ENCODE results near the gene ALKBH2.

The ALKBH2 gene

DNA sequence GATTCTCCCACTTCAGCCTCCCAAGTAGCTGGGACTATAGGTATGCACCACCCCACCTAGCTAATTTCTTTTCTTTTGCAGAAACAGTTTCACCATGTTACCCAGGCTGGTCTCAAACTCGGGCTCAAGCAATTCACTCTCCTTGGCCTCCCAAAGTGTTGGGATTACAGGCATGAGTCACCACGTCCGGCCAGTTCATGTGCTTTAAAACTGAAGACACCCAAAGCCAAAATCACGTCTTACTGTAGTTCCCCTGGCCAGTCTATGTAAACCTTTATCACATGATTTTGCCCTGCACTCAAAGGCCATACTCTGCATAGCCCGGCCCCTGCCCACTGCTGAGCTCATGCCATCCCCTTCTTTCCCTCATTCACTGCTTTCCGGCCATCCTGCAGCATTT is 4.5 kb downstream of the ALKBH2 start:
- Histone ChIP-seq H3K4me1 (ENCODE audit: insufficient read depth, low read length, poor library complexity, severe bottlenecking) (peaks cover 32% of the 10 kb centered on the region), H3K9ac (ENCODE audit: low read depth, low read length, poor library complexity, severe bottlenecking) (no peak overlapping the region), H3K4me3 (ENCODE audit: low read length, poor library complexity, severe bottlenecking) (no peak overlapping the region), H4K20me1 (ENCODE audit: insufficient read depth, low read length, poor library complexity, severe bottlenecking) (peaks cover 8% of the 10 kb centered on the region), H3K9me3 (ENCODE audit: insufficient read depth, low read depth, low read length) (no peaks in the 10 kb centered on the region), H3K4me2 (ENCODE audit: low read depth, low read length, poor library complexity, severe bottlenecking) (peak overlapping the region; percentile 94), H3K27me3 (ENCODE audit: insufficient read depth, low read length, poor library complexity, severe bottlenecking) (no peaks in the 10 kb centered on the region), H3K36me3 (ENCODE audit: insufficient read depth, low read length) (peaks cover 46% of the 10 kb centered on the region; the same call in 1 of the 2 replicates), H2AFZ (ENCODE audit: low read length) (no peak overlapping the region), H3F3A (ENCODE audit: low read depth) (no peaks in the 10 kb centered on the region), H3K79me2 (ENCODE audit: insufficient read depth, low read length) (peaks cover 40% of the 10 kb centered on the region), H3K9me2 (replicated peaks; ENCODE audit: low read depth, low read length) (no peaks in the 10 kb centered on the region)
- TF ChIP-seq EZH2phosphoT487 (IDR thresholded peaks at IDR 0.05; ENCODE audit: borderline replicate concordance) = no peak
- TF ChIP-seq, protein P1, sequence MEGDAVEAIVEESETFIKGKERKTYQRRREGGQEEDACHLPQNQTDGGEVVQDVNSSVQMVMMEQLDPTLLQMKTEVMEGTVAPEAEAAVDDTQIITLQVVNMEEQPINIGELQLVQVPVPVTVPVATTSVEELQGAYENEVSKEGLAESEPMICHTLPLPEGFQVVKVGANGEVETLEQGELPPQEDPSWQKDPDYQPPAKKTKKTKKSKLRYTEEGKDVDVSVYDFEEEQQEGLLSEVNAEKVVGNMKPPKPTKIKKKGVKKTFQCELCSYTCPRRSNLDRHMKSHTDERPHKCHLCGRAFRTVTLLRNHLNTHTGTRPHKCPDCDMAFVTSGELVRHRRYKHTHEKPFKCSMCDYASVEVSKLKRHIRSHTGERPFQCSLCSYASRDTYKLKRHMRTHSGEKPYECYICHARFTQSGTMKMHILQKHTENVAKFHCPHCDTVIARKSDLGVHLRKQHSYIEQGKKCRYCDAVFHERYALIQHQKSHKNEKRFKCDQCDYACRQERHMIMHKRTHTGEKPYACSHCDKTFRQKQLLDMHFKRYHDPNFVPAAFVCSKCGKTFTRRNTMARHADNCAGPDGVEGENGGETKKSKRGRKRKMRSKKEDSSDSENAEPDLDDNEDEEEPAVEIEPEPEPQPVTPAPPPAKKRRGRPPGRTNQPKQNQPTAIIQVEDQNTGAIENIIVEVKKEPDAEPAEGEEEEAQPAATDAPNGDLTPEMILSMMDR (conservative IDR thresholded peaks at IDR 0.05; ENCODE audit: low read length) = no peak

DNA sequence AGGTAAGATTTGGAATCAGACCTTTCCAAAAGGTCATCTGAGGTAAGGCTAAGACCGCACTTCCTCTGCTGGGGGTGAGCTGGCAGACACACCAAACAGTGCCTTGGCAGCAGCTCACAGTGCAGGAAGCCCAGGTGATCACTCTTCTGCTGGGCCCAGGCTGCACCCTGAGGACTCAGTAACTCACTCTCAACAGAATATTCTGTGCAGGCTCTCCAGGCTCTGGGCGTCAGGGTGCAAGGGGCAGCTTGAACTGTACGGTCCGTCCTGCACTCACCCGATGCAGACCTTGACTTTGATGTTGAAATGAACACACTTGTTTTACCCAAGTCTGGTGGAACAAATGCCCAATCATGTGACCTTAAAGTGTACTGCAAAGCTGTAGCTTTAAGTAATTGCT is 6.0 kb downstream of the ALKBH2 start:
- no peak overlapping the region for H3K4me3 ChIP-seq (ENCODE audit: low read length, poor library complexity, severe bottlenecking)
- no peaks in the 10 kb centered on the region for H3K9me2 ChIP-seq (replicated peaks; ENCODE audit: low read depth, low read length)
- peaks cover 23% of the 10 kb centered on the region for H3K4me1 ChIP-seq (ENCODE audit: insufficient read depth, low read length, poor library complexity, severe bottlenecking)
- no peaks in the 10 kb centered on the region for H3K9me3 ChIP-seq (ENCODE audit: insufficient read depth, low read depth, low read length)
- H4K20me1 ChIP-seq (ENCODE audit: insufficient read depth, low read length, poor library complexity, severe bottlenecking) = peaks cover 4% of the 10 kb centered on the region
- H3K36me3 ChIP-seq (ENCODE audit: insufficient read depth, low read length) = peaks cover 62% of the 10 kb centered on the region; the same call in 1 of the 2 replicates
- H3K27me3 ChIP-seq (ENCODE audit: insufficient read depth, low read length, poor library complexity, severe bottlenecking) = no peaks in the 10 kb centered on the region
- H2AFZ ChIP-seq (ENCODE audit: low read length) = no peak overlapping the region
- no peaks in the 10 kb centered on the region for H3F3A ChIP-seq (ENCODE audit: low read depth)
- H3K4me2 ChIP-seq (ENCODE audit: low read depth, low read length, poor library complexity, severe bottlenecking) = no peak overlapping the region
- no peak for TF ChIP-seq EZH2phosphoT487 (IDR thresholded peaks at IDR 0.05; ENCODE audit: borderline replicate concordance)
- peaks cover 29% of the 10 kb centered on the region for H3K79me2 ChIP-seq (ENCODE audit: insufficient read depth, low read length)
- no peak overlapping the region for H3K9ac ChIP-seq (ENCODE audit: low read depth, low read length, poor library complexity, severe bottlenecking)

DNA sequence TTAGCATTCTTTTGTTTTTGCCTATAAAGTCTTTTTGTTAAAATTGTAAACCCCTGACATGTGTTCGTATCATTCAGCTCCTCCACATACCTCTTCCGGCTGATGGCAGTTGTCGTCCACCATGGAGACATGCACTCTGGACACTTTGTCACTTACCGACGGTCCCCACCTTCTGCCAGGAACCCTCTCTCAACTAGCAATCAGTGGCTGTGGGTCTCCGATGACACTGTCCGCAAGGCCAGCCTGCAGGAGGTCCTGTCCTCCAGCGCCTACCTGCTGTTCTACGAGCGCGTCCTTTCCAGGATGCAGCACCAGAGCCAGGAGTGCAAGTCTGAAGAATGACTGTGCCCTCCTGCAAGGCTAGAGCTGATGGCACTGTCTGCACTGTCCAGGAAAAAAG is 7.7 kb downstream of the ALKBH2 start:
- Histone ChIP-seq H3K9me2 (replicated peaks; ENCODE audit: low read depth, low read length) (no peaks in the 10 kb centered on the region), H3K79me2 (ENCODE audit: insufficient read depth, low read length) (peaks cover 14% of the 10 kb centered on the region; the same call in 1 of the 2 replicates), H3K4me1 (ENCODE audit: insufficient read depth, low read length, poor library complexity, severe bottlenecking) (peaks cover 10% of the 10 kb centered on the region), H3K27me3 (ENCODE audit: insufficient read depth, low read length, poor library complexity, severe bottlenecking) (no peaks in the 10 kb centered on the region), H3K9me3 (ENCODE audit: insufficient read depth, low read depth, low read length) (no peaks in the 10 kb centered on the region), H3K36me3 (ENCODE audit: insufficient read depth, low read length) (peaks cover 72% of the 10 kb centered on the region; the same call in 1 of the 2 replicates), H2AFZ (ENCODE audit: low read length) (no peak overlapping the region), H3K4me2 (ENCODE audit: low read depth, low read length, poor library complexity, severe bottlenecking) (no peak overlapping the region), H4K20me1 (ENCODE audit: insufficient read depth, low read length, poor library complexity, severe bottlenecking) (peaks cover 4% of the 10 kb centered on the region), H3K4me3 (ENCODE audit: low read length, poor library complexity, severe bottlenecking) (no peak overlapping the region), H3F3A (ENCODE audit: low read depth) (no peaks in the 10 kb centered on the region), H3K9ac (ENCODE audit: low read depth, low read length, poor library complexity, severe bottlenecking) (no peak overlapping the region)
- TF ChIP-seq, protein P1 (conservative IDR thresholded peaks at IDR 0.05; ENCODE audit: low read length) = no peak
- no peak for TF ChIP-seq EZH2phosphoT487 (IDR thresholded peaks at IDR 0.05; ENCODE audit: borderline replicate concordance)

DNA sequence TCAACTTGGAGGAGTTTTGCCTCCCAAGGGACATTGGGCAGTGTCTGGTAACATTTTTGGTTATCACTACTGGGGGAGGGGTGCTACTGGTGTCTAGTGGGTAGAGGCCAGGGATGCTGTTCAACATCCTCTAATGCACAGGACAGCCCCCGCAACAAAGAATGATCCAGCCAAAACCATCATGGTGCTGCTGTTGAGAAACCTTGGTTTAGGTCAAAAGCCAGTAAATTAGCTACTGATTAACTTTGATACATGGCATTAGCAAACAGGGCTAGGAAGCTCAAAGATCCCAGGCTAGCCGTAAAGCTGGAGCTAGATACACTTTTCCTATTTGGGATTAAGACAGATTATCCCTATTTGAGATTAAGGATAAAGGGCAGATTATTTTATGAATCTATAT is 8.8 kb downstream of the ALKBH2 start:
- H3K36me3 ChIP-seq (ENCODE audit: insufficient read depth, low read length) = peaks cover 74% of the 10 kb centered on the region
- TF ChIP-seq, protein P1 (conservative IDR thresholded peaks at IDR 0.05; ENCODE audit: low read length) = no peak
- TF ChIP-seq EZH2phosphoT487 (IDR thresholded peaks at IDR 0.05; ENCODE audit: borderline replicate concordance) = no peak
- H3K27me3 ChIP-seq (ENCODE audit: insufficient read depth, low read length, poor library complexity, severe bottlenecking) = no peaks in the 10 kb centered on the region
- H3K4me2 ChIP-seq (ENCODE audit: low read depth, low read length, poor library complexity, severe bottlenecking) = no peak overlapping the region
- no peaks in the 10 kb centered on the region for H4K20me1 ChIP-seq (ENCODE audit: insufficient read depth, low read length, poor library complexity, severe bottlenecking)
- peaks cover 4% of the 10 kb centered on the region; the same call in 1 of the 2 replicates for H3K79me2 ChIP-seq (ENCODE audit: insufficient read depth, low read length)
- no peaks in the 10 kb centered on the region for H3K4me1 ChIP-seq (ENCODE audit: insufficient read depth, low read length, poor library complexity, severe bottlenecking)
- H3F3A ChIP-seq (ENCODE audit: low read depth) = no peaks in the 10 kb centered on the region
- no peak overlapping the region for H2AFZ ChIP-seq (ENCODE audit: low read length)
- no peak overlapping the region for H3K4me3 ChIP-seq (ENCODE audit: low read length, poor library complexity, severe bottlenecking)
- no peak overlapping the region for H3K9ac ChIP-seq (ENCODE audit: low read depth, low read length, poor library complexity, severe bottlenecking)
- H3K9me3 ChIP-seq (ENCODE audit: insufficient read depth, low read depth, low read length) = no peaks in the 10 kb centered on the region
- no peaks in the 10 kb centered on the region for H3K9me2 ChIP-seq (replicated peaks; ENCODE audit: low read depth, low read length)
